Measurements from ENCODE around the gene STUM.
"Not testable (repeated sequence)": the region's sequence is repeated elsewhere in the genome, so short reads cannot be mapped to it uniquely, and the experiment has no call there.

Gene STUM

DNA sequence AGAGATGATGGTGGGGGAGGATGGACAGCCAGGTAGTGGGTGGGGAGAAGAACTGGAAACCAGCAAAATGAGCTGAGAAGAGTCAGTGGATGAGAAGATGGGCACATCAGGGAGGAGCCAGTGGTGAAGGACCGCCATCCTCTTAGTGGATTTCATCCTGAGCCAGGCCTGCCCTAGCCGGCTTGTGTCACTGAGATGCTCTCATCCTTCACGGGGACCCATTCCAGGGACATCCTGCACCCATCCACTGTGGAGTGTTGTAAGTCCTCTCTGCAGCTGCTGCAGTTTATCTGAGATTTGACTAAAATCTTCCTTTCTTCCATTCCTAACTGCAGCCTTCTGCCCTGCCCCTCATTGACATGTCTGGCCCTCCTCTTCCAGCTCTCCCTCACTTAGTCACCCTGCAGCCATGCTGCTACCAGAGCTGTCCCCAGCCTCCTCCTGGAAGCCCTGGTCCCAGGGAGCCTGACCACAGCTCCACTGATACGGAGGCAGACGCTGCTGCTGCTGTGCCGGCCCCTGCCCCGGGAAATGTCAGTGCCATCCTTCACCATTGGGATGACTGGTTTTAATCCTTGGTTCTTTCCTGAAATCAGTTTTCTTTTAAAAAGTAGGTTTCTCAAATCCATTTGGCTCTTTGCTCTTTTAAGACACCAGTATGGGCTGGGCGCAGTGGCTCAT, 33.2 kb downstream of the STUM start:
- DNase-seq (ENCODE audit: low read depth) = no peak

DNA sequence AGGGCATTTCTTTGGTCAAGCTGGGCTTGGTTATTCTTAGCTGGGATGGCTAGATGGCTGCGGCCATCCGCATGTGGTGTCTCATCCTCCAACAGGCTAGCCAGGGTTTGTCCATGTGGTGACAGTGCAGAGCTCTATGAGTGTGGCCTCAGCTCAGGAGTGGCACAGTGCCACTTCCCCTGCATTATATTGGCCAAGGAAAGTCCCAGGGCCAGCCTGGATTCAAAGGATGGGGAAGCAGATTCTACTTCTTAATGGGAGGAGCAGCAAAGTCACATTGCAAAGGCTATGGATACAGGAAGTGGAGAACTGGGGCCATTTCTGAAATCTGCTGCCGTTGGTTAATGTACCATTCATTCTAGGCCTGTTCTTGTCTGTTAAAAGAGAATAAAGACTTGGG, 34.4 kb downstream of the STUM start:
- DNase-seq (ENCODE audit: low read depth) = no peak

DNA sequence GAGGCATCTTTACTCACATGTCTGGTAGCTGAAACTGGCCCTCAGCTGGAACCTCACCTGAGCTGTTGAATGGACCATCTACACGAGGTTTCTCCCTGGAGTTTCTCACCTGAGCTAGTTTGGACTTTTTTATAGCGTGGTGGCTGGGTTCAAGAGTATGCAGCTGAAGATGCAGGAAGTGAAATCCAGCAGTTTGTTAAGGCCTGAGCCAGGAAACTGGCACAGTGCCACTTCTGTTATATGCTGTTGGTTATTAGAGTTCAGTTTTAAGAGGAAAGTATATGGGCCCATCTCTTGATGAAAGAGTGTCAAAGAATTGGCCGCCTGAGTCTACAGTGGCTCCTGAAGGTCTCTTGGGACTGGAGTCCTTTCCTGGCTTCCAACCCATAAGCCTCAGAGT, 35.6 kb downstream of the STUM start:
- no peak for DNase-seq (ENCODE audit: low read depth)

DNA sequence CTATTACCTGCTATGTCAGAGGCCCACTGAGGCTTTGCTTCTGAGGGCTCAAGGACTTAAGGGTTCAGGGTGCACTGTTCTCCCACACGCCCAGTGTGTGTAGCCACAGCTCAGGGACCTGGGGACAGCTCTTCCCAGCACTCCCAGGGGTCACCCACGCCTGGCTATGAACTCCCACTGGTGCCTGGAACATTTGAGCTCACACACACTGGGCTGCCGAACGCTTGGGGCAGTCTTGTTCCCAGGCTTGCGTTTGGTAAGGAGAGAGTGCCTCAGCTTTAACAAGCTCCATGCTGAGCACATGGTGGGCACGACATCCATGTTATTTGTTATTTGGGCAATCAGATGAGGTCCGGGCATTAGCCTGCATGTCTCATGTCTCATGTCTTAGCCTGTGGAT, 37.6 kb downstream of the STUM start:
- no peak for DNase-seq (ENCODE audit: low read depth)

DNA sequence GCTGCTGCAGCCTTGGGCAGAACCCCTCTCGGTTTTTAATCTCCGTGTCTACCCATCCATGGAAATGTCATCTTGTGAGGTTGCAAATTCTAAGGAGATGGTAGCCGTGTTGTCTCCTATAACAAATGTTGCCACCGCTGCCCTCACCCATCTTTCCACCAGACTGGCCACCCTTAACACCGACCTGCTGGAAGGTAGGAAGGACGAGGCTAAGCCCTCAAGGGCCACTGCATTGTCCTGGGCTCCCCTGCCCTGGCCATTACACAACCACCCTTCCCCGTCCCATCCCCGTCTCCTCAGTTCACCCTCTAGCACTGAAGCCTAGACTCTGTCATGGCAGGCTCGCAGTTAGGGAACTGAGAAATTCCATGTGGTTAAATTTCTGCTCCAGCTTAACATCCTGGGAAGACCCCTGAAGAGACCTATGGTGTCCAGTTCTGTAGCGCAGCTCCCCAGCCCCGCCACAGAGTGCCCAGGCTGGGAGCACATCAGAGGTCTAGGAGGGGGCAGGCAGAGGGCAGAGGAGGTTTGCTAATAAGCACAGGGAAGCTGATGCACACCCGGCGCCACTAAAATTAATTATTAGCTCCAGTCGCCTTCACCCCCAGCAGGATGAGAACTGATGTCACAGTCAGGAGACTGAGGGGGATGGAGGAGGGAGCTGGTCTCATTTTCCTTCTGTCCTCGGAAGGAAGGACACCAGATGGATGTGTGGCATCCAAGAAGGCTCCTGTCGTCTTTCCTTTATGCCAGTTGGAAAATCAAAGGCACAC, 38.3 kb downstream of the STUM start:
- DNase-seq (ENCODE audit: low read depth) = no peak

DNA sequence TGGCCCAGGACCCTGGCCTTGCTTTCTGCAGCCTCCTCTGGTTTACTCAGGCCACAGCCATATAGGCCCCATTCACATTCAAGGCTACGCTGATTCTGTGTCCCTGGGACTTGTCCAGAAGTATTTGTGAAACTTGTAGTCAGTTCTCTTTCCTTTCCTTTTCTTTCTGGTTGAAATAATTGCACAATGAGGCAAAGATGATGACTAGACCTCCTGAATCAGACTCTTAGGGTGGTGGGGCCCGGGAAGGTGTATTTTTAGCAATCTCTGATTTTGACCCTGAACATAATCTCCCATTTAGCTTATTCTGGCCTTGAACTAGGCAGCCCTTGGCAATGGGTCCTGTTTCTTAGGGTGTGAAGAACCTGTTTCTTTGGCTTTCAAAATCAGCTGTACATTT, 39.9 kb downstream of the STUM start:
- no peak for DNase-seq (ENCODE audit: low read depth)

DNA sequence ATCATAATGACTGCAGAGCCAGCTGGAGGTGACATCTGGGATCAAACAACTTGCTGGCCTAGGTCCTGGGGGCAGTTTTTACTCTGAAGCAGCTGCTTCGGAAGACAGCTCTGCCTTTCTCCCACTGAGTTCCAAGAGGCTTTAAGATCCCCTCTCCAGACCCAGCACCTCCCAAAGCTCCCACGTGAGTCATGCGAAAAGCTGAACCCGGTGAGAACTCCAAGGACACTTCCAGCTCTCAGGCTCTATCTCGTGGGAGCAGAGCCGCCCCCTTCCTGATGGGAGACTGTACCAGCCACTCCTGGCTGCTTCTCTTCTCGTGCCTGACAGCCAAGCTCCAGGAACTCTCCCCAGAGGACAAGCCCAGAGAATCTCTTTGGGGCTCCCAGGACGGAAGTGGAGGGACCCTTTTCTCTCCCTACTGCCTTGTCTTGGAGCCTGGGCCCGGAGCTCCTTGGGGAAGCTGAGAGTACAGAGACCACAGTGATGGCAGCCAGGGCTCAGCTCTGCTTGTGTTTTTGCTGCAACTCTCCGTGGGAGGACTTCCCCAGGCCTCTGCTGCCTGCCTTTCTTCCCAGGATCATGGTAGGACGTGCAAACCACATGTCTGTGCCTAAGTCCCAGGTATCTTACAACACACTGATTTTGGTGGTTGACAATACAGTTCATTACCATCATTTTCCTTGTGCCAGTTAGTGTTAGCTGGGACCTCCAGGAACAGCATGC, 40.6 kb downstream of the STUM start:
- DNase-seq (ENCODE audit: low read depth) = no peak

DNA sequence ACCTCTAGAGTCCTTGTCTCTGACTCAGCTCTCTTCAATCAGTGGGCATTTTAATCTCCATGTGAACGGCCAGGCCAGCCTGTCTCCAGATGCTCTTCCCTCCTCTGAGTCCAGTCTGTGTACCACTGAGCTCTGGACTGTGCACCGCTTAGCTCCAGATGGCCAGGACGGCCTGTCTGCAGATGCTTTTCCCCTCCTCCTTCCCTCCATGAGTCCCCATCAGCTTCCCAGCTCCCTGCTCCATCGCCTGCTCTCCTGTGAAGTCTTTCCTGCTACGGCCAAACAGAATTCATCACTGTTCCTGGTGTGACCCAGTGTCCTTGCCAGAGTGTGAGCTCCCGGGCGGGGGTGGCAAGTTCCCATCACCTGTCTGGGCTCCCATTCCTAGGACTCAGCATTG, 42.0 kb downstream of the STUM start:
- DNase-seq (ENCODE audit: low read depth) = no peak

DNA sequence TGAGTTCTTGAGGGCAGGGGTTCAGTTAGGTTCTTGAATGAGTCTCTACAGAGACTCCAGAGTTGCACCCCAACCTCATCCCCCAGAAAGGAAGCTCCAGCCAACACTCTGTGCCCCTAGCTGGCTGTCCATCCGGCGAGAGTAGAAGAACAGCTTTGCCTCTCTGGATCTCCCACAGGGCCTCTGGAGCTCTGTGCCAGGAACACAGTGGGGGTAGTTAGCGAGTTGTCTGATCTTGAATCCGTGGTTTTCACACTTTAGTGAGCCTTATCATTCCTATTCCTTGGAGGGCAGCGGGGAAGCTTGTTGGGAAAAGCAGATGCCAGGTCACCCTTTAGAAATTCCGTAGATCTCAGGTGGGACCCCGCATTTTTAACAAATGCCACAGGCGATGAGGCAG, 45.0 kb downstream of the STUM start:
- no peak for DNase-seq (ENCODE audit: low read depth)

DNA sequence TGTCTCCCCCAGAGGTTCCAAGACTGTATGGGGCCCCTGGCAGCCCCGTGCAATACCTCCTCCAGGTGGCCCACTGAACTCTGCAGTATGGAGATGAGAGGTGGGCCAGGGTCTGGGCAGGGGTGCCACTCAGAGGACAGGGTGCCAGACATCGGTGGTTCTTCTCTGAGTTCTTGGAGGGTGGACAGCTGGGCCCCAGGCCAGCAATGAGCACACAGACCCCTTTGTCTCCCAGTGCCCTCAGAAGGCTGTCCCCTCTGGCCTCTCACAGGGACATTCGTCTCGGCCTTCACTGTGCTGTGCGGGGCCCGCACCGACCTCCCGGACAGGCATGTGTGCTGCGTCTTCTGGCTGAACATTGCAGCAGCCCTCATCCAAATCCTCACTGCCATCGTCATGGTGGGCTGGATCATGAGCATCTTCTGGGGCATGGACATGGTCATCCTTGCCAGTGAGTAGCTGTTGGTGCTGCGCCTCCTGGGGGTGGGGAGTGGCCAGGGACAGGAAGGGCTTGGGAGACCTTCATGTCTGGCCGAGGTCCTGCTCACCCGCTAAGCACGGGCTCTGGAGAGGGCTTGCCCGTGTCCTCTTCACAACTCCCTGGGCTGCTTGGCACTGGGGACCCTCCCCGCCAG, 48.1 kb downstream of the STUM start:
- no peak for DNase-seq (ENCODE audit: low read depth)

DNA sequence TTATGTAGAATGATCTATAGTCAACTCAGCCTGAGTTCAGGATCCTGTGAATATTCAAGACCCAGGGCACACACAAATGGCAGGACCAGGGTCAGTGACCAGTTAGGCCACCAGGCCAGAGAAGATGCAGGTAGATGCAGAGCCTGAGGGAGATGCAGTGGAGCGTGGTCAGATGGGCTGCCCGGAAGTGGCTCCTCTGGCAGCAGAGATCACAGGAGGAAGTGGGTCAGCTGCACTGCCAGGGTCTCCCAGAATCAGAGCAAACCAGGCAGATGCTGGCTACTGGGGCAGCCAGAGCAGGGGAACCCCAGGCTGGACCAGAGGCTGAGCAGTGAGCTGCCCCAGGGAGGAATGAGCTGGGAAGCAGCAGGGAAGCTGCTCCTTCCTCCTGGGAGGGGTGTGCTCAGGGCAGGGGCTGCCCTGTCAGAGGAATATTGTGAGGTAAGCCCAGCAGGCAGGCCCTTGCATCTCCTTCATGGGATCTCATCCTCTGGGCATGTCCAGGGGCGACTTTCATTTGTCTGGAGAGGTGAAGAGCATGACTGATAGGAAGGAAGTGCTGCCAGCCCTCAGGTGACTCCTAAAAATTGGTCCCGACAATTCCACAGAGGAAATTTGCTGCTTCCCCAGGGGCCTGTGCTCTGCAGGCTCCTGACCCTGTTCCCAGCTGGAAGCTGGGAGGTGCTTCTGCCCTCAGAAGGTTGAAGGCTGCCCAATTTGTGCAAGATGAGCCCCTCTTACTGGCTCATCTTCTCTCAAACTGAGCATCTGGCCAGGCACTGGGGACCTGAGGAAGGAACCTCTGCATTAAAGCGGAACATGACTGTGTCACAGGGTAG, 49.3 kb downstream of the STUM start:
- no peak for DNase-seq (ENCODE audit: low read depth)

DNA sequence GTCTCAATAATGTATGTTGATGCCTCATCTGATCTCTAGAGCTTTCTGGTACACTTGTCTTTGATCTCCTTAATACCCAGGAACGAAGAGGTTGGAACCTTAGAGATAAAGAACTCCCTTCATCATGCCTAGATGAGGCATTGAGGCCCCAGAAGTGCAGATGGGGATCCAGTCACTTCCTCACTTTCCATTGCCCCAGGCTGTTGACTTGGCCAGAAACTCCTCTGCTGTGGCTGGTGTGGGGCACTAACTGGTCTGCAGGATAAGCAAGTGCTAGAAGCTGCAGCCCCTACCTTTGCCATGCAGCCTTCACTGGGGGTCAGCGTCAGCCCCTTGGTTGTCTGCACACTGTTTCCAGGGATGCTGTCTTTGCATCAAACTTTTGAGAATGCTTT, 49.9 kb downstream of the STUM start:
- DNase-seq (ENCODE audit: low read depth) = no peak

DNA sequence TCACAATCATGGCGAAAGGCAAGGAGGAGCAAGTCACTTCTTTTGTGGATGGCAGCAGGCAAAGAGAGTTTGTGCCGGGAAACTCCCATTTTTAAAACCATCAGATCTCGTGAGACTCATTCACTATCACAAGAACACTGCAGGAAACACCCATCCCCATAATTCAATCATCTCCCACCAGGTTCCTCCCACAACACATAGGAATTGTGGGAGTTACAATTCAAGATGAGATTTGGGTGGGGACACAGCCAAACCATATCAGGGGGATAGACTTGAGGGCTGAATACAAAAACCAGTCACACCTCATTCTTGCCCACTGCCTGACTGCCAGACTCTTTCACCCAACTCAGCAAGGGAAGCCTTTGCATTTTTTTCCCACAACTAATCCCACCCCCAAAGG, 50.4 kb downstream of the STUM start:
- not testable (repeated sequence) for DNase-seq (ENCODE audit: low read depth)

DNA sequence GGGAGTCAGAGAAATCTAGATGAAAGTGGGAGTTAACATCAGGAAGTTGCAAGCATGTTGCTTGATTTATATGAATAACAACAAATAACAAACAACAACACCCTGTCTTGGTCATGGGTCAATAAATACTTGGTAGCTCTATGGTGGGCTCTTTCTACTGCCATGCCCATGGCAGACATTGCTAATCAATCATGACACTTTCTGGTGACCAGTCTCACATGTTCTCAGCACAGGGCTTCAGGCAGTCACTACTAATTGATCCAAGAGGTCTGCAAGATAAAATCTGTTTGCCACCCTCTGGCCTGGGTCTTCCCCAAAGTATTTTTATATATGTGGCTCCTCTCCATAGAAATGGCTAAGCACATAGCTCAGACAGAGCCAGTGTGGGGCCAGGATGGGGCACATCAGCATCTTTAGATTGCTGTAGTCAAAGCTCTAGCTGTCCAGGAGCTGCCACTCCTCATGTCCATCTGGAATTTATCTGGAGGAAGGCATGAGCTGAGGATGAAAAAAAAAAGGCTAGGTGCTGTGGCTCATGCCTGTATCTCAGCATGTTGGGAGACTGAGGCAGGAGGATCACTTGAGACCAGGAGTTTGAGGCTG, 51.2 kb downstream of the STUM start:
- no peak for DNase-seq (ENCODE audit: low read depth)

DNA sequence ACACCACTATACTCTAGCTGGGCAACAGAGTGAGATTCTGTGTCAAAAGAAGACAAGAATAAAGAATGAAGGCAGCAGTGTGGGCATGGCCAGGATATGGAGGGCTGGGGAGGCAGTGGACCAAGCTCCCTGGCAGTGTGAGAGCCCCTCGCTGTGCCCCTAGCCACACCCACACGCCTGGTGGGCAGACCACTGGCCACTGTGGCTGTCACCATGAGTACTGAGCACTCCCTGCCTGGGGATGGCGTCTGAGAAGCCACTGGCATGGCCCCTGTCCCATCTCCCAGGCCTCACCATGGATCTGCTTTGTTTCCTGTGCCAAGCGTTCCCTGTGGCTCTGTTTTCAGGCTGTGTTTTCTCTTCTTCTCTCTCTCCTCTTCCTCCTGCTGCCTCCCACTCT, 51.7 kb downstream of the STUM start:
- DNase-seq (ENCODE audit: low read depth) = no peak

DNA sequence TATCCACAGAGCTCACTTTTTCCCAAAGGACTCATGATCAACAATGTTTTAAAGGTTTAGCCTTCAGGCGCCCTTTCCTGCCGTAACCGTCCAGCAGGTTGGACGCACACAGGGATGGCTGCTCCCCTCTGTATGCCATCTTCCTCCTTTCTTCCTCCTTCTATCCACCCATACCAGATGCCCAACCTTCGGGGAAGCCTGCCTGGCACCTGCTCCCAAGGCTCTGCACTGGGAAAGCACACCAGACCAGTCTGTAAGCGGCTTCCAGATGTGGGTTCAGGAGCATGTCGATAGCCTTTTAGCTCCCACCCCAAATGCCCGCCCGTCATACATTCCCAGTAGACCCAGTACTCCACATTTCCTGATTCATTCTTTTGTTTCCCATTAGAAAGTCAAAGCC, 52.9 kb downstream of the STUM start:
- no peak for DNase-seq (ENCODE audit: low read depth)

DNA sequence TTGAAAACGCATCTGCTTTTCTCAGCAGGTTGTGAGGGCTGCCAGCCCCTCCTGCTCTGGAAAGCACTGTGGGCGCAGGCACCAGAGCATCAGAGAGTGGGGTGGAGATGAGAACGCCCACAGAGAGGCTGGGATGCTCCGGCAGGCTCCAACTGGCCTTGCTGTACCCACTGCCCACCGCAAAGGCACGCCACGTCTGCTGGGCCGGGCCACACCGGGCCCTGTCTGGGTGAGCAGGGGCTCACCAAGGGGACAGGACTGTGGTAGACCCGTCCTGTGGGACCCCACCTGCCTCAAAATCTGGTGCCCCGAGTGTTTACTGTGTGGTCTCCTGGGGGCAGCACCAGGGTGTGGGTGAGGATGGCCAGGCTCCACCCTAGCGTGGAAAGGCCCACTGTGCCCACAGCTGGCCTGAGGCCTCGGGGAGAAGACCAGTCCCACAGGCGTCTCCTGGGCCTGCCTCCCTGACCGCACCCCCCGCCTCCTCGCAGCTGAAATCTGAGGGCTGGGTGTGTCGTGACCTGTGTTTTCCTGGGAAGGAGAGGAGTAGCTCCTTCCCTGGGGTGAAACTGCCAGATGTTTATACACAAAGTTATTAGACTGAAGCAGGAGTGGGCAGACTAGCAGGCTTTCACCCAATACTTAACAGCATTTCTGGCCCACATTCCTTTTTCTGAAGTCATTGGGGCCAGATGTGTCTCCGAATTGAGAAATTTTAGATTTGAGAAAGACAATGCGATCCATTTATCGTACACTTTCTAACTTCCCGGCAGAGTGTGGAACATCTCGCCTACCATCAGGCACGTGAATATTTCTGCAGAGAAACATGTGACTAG, 53.8 kb downstream of the STUM start:
- no peak for DNase-seq (ENCODE audit: low read depth)

DNA sequence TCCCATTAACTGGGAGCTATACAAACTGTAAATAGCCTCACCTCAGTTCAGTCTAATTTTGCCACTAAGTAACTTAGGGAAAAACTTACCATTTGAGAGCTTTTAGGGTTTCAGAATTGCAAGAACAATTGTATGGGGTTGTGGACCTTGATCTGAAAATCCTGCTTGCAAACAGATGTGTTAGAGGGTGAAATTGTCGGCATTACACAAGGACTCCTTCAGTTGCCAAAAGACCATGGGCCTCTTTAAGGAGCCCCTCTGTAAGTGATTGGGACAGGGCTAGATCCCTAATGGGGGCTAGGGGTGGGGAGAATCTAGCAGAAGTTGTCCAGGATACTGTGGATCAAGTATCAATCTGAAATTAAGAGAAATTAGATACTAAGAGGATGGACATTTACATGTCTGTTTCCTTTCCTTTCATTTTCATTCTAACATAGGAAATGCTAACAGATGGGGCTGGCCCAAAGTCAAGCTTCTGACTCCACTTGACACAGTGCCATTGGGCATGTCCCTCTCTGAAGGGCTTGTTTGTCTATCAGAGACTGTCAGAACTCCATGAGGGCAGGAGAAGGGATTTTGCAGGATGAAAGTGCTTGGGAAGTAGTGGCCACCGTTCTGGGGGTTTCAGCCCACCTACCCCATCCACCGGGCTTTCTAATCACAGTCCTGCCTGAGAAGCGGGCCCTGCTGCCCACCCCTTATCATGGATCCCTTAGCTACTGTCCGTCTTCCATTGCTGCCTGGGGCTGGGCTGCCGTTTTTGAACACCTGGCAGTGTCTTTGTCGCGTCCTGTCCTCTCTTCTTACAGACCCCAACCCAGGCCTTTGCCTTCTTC, 54.7 kb downstream of the STUM start:
- DNase-seq (ENCODE audit: low read depth) = no peak

DNA sequence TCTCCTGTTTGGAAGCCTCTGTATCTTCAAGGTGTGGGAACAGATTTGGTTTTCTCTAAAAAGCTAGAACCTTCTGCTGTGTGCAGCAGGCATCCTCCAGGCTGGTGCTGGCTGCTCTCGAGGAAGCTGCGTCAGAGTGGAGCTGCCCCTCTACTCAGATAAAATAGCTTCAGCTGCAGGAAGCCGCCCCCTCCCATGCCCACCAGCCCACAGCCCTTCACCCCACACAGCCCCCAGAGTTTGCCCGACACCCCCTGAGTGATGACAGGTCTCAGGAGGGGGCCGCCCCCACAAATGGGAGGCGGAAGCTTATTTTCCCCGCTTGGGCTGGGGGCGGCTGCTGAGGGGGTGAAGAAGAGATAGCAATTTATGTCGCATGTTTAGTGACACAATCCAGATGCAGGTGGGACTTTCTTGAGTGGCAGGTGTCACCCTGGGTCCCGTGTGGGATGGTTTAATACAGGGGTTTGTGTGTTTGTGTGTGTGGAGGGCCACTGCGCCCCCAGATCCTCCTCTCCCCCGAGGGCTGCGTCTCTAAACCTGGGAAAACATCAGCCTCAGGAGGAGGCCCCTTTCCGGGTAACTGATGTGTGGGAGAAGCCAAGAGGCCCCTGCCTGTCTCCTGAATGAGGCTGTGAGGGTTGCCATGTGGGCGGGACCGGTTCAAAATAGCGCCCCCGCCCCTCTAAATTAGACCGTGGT, 55.4 kb downstream of the STUM start:
- DNase-seq (ENCODE audit: low read depth) = no peak
